T1000 (cell line): Measurements from ENCODE around the gene HERPUD2.

ENCODE experiments used
- DNase-seq: peaks from one replicate; lab custom pipeline; 2025; ENCODE audit warnings: mixed read lengths; lab: John Stamatoyannopoulos, UW

HERPUD2 gene, protein sequence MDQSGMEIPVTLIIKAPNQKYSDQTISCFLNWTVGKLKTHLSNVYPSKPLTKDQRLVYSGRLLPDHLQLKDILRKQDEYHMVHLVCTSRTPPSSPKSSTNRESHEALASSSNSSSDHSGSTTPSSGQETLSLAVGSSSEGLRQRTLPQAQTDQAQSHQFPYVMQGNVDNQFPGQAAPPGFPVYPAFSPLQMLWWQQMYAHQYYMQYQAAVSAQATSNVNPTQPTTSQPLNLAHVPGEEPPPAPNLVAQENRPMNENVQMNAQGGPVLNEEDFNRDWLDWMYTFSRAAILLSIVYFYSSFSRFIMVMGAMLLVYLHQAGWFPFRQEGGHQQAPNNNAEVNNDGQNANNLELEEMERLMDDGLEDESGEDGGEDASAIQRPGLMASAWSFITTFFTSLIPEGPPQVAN

GRCh38 chr7:35694784-35695472, at the start of gene HERPUD2:
TSS of gene HERPUD2 (minus strand) at chr7:35695135. CDS start at chr7:35694330, 805 bp downstream.
- peak; percentile 72 for DNase-seq

- no peak for DNase-seq
Measured at GRCh38 chr7:35738889-35739288, 44.0 kb upstream of the HERPUD2 start.

DNA sequence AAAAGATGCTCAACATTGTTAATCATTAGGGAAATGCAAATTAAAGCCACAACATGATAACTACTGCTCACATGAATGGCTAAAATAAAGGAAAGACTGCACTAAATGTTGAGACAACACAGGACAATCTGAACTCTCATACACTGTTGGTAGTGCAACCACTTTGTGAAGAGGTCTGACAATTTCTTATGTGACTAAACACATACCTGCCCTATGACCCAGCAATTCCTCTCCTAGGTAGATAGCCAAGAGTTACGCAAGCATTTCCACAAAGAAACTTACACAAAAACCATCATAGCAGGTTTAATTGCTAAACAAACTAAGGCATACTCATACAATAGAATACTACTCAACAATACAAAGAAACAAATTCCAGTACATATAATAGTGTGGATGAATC, 41.8 kb upstream of the HERPUD2 start:
- no peak for DNase-seq

DNA sequence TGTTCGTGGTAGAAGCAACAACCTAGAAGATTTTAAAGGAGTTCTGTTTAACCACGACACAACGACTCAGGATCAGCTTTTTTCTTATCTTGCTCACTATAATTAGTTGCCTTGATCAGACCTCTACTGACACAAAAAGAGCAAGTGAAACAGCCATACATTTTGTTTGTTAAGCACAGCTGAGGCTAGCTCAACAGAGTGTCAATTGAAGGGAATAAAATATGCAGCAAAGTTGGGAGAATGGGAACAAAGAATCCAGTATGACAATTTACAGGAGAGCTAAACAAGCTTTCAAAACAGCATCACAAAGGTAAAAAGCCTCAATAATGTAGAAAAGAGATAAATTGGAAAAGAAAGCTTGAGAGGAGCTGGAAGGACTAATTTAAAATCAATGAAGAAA, 40.5 kb upstream of the HERPUD2 start:
- DNase-seq: no peak

DNA sequence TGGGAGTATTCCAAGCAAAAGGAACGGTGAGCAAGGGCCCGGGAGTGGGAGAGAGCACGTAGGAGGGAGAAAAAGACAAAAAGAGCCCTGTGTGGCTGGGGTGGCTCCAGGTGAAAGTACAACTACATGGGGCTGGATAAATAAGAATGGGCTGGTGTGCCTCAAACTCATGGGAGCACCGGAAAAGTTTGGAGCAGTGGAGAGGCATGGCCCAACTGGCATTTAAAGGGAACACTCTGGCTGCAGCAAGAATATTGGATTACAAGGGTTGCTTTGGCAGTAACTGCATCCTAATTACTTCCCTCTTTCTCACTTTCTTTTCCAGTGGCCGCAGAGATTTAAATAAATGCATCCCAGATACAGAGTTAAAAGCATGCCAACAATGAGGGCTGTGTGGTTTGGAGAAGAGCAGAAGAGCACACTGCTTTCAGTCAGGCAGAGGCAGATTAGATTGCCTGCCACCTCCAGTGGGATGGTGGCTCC, 39.1 kb upstream of the HERPUD2 start:
- DNase-seq: no peak

- DNase-seq: no peak
Measured at GRCh38 chr7:35731349-35731748, 36.4 kb upstream of the HERPUD2 start.

- no peak for DNase-seq
Measured at GRCh38 chr7:35729061-35729783, 34.3 kb upstream of the HERPUD2 start.

DNA sequence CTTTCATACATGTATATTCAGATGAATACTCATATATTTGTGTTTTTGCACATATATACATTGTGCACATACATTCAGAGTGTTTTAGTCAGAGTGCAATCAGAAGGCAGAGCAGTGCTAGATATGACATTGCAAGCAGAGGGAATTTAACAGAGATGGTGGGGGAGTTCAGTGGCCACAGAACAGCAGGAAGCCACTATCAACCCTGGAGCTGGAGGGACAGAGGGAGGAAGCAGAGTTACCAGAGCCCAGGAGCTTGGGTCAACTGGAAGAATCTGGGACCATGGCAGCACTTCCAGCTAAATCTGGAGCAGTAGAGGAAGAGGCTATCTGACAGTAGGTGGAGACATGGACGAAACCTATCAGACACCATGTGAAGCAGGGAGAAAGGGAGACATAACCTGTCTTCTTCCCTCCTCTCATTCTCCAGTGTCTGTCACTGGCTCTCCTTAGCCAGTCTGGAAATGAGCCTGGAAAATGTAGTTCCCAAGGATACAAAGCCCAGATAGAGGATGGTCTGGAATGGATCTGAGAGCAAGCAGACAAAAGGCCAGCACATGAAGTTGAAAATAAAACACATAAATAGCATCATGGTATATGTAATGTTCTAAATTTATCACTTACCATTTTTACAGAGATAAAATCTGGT, 33.6 kb upstream of the HERPUD2 start:
- no peak for DNase-seq

- DNase-seq: no peak
Measured at GRCh38 chr7:35727571-35727970, 32.6 kb upstream of the HERPUD2 start.

DNA sequence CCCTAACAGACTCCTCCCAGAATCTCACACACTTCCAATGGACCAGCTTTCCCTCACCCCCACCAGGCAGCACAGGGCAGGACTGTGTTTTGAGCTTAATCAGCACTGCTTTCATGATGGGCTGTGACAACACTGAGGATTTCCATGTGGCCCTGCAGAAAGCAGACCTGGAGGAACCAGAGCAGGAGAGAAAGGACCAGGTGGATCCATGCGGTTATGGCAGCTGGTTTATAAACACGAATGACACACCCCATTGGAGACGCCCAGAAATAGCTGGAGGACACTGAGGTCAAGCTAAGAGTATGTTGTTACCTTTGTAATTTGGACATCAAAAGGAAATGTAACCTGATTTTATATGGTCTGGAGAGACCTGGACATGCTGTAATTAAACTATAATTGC, 31.7 kb upstream of the HERPUD2 start:
- DNase-seq: no peak

- no peak for DNase-seq
Measured at GRCh38 chr7:35725280-35725680, 30.3 kb upstream of the HERPUD2 start.

- no peak for DNase-seq
Measured at GRCh38 chr7:35723011-35723410, 28.1 kb upstream of the HERPUD2 start.

GRCh38 chr7:35722054-35722849, 27.3 kb upstream of the HERPUD2 start:
- no peak for DNase-seq

DNA sequence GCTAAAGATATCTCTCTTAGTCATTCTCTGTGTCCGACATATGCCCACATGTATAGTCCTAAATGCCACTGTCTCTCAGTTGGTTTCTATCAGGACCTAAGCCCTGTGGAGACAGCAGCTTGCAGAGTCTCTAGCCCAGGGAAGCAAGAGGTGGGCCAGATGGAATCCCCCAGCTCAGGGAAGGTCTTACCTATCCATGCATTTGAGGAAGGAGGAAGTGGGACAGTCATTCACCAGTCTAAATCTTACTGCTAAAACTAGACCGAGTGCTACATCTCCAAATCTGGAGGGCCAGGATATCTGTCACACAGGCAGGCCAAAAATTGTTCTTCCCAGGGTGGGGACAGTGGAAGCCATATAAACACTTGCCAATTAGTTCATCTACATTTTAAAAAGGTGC, 26.4 kb upstream of the HERPUD2 start:
- DNase-seq: no peak

DNA sequence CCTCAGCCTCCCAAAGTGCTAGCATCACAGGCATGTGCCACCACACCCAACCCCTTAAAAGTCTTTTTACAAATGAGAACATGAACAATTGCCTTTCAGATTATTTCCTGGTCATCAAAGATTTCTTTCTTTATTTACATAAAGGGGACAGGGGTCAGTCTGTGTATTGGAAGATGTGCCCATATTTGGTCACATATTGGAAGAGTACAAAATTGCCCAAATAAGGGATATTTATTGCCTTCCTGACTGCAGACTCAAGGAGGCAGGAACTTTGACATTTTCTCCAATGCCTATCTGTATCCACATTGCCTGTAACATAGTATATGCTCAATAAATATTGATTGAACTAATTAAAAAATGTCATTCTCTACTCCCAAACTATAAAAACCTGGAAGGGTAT, 25.9 kb upstream of the HERPUD2 start:
- DNase-seq: no peak

DNA sequence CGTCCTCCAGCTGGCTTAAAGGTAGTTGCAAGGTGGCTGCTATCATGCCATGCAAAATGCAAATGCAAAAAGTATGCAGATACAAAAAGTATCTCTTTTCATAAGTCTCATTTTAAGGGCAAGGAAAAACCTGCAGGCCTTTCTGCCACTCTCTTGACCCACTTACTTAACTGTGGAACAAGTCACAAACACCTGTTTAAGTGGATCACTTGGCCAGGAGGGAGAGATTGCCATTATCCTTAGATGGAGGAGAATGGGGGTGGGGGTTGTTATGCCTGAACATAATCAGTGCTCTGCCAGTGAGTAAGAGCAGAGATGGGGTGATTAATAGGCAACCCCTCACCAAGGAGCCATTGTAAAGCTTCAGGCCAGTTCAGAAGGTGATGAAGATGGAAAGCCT, 25.1 kb upstream of the HERPUD2 start:
- no peak for DNase-seq

DNA sequence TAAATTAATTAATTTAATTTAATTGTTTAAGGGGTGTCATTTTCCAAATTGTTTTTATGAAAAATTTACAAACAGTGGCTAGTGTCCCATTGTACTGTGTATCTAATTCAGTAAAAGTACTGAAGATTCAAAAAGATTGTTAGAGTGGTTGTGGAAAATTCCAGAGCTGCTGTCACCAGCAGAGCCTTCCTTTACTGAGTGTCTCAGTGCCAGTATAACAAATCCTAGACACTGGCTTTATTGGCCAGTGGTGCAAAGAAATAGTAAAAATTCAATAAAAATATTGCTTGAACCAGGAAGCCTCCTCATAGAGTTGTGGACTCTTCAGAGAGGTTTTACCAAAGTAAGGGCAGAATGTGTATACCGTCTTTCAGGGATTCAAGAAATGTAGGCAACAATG, 23.1 kb upstream of the HERPUD2 start:
- no peak for DNase-seq

GRCh38 chr7:35717516-35717915, 22.6 kb upstream of the HERPUD2 start:
- no peak for DNase-seq

- no peak for DNase-seq
Measured at GRCh38 chr7:35717013-35717412, 22.1 kb upstream of the HERPUD2 start.

- DNase-seq: no peak
Measured at GRCh38 chr7:35716038-35716803, 21.3 kb upstream of the HERPUD2 start.

GRCh38 chr7:35714862-35715261, 19.9 kb upstream of the HERPUD2 start:
- no peak for DNase-seq
